HEK293 (cell line): Measurements from ENCODE around the gene C5orf47.

Experiments
- CTCF ChIA-PET: fragments of 350-600 bp; formaldehyde crosslinking; extraction: SDS; loops from one replicate; lab custom pipeline; 2021; ENCODE audit warnings: antibody characterized with exemption; lab: Yijun Ruan, JAX
- POLR2A ChIA-PET: fragments of 300-600 bp; formaldehyde crosslinking; extraction: SDS; loops from one replicate; lab custom pipeline; 2020; ENCODE audit warnings: antibody characterized with exemption, inconsistent platforms; lab: Yijun Ruan, JAX
- H3K27ac ChIP-seq: fragments of 200-500 bp; sonication (Bioruptor generic); 2 replicates; pipeline ENCODE4 v1.5.1; 2014; ENCODE audit warnings: low read depth, low read length, control low read depth, inconsistent platforms; ENCODE audit errors: extremely low read depth
- H3K36me3 ChIP-seq, 2 experiments: fragments of 200-500 bp in 1 of 2; sonication (Bioruptor generic) in 1 of 2; 1 replicate in 1 of 2; 2 replicates in 1 of 2; pipeline ENCODE4 v1.5.1; 2014 to 2017; ENCODE audit warnings: inconsistent platforms in 2 of 2, low read length in 2 of 2; ENCODE audit not compliant: control insufficient read depth in 2 of 2, insufficient read depth in 1 of 2
- H3K4me1 ChIP-seq: fragments of 200-500 bp; sonication (Bioruptor generic); 2 replicates; pipeline ENCODE4 v1.5.1; 2014; ENCODE audit warnings: mild to moderate bottlenecking, low read length, inconsistent platforms; ENCODE audit not compliant: control insufficient read depth, insufficient read depth
- H3K4me3 ChIP-seq: 2 replicates; pipeline ENCODE4 v1.5.1; 2011; ENCODE audit warnings: low read depth, mild to moderate bottlenecking, control low read depth, low read length, moderate library complexity
- H3K9me3 ChIP-seq: fragments of 200-500 bp; sonication (Bioruptor generic); 2 replicates; pipeline ENCODE4 v1.5.1; 2014; ENCODE audit warnings: low read depth, low read length, inconsistent platforms; ENCODE audit not compliant: control insufficient read depth, insufficient read depth
- FEZF1 ChIP-seq: fragments of 450-650 bp; formaldehyde crosslinking; IDR thresholded peaks from 2 replicates; pipeline ENCODE4 v1.5.1; 2016; ENCODE audit warnings: missing biosample characterization, missing genetic modification characterization
- GLI2 ChIP-seq: fragments of 450-650 bp; formaldehyde crosslinking; IDR thresholded peaks from 2 replicates; pipeline ENCODE4; 2017; ENCODE audit warnings: missing biosample characterization, missing genetic modification characterization, low read depth, borderline replicate concordance
- GLIS2 ChIP-seq: fragments of 450-650 bp; formaldehyde crosslinking; IDR thresholded peaks from 2 replicates; pipeline ENCODE4 v1.5.1; 2016; ENCODE audit warnings: missing biosample characterization, missing genetic modification characterization
- KLF1 ChIP-seq: fragments of 450-650 bp; formaldehyde crosslinking; IDR thresholded peaks from 2 replicates; pipeline ENCODE4 v1.5.1; 2016; ENCODE audit warnings: missing biosample characterization, missing genetic modification characterization
- ZBTB7A ChIP-seq: fragments of 450-650 bp; formaldehyde crosslinking; IDR thresholded peaks from 2 replicates; pipeline ENCODE4 v1.5.1; 2016; ENCODE audit warnings: low read depth, missing biosample characterization, missing genetic modification characterization
- ZNF202 ChIP-seq: fragments of 450-650 bp; formaldehyde crosslinking; IDR thresholded peaks from 2 replicates; pipeline ENCODE4 v1.5.1; 2016; ENCODE audit warnings: missing biosample characterization, missing genetic modification characterization, borderline replicate concordance
- ZNF211 ChIP-seq: fragments of 450-650 bp; formaldehyde crosslinking; IDR thresholded peaks from 2 replicates; pipeline ENCODE4 v1.5.1; 2016; ENCODE audit warnings: low read depth, missing biosample characterization, missing genetic modification characterization
- ZNF221 ChIP-seq: fragments of 450-650 bp; formaldehyde crosslinking; IDR thresholded peaks from 2 replicates; pipeline ENCODE4 v1.5.1; 2017; ENCODE audit warnings: missing biosample characterization, missing genetic modification characterization, borderline replicate concordance
- ZNF274 ChIP-seq, 2 experiments: fragments of 200-500 bp in 1 of 2; fragments of 450-650 bp in 1 of 2; sonication (Bioruptor generic) in 1 of 2; formaldehyde crosslinking in 1 of 2; IDR thresholded peaks; 2 replicates each; pipeline versions ENCODE4 v1.5.1 to v1.6.1; 2014 to 2016; ENCODE audit warnings: borderline replicate concordance in 1 of 2, inconsistent platforms in 1 of 2, low read length in 1 of 2, missing biosample characterization in 1 of 2, missing genetic modification characterization in 1 of 2
- ZNF311 ChIP-seq: fragments of 450-650 bp; formaldehyde crosslinking; IDR thresholded peaks from 2 replicates; pipeline ENCODE4 v1.5.1; 2017; ENCODE audit warnings: missing biosample characterization, missing genetic modification characterization, borderline replicate concordance
- ZNF391 ChIP-seq: fragments of 450-650 bp; formaldehyde crosslinking; IDR thresholded peaks from 2 replicates; pipeline ENCODE4 v1.5.1; 2016; ENCODE audit warnings: low read depth, missing biosample characterization, missing genetic modification characterization, borderline replicate concordance
- ZNF48 ChIP-seq: fragments of 450-650 bp; formaldehyde crosslinking; IDR thresholded peaks from 2 replicates; pipeline ENCODE4 v1.5.1; 2016; ENCODE audit warnings: missing biosample characterization, missing genetic modification characterization
- ZNF514 ChIP-seq: fragments of 450-650 bp; formaldehyde crosslinking; IDR thresholded peaks from 2 replicates; pipeline ENCODE4 v1.5.1; 2016; ENCODE audit warnings: missing biosample characterization, missing genetic modification characterization
- ZNF548 ChIP-seq: fragments of 450-650 bp; formaldehyde crosslinking; IDR thresholded peaks from 2 replicates; pipeline ENCODE4 v1.5.1; 2016; ENCODE audit warnings: missing biosample characterization, missing genetic modification characterization
- ZNF768 ChIP-seq: fragments of 450-650 bp; formaldehyde crosslinking; IDR thresholded peaks from 2 replicates; pipeline ENCODE4 v1.5.1; 2018; ENCODE audit warnings: missing biosample characterization, mild to moderate bottlenecking, missing genetic modification characterization
- ZNF777 ChIP-seq: fragments of 450-650 bp; formaldehyde crosslinking; IDR thresholded peaks from 2 replicates; pipeline ENCODE4 v1.5.1; 2017; ENCODE audit warnings: missing biosample characterization, missing genetic modification characterization, borderline replicate concordance
- ZSCAN16 ChIP-seq: fragments of 450-650 bp; formaldehyde crosslinking; IDR thresholded peaks from 2 replicates; pipeline ENCODE4 v1.5.1; 2016; ENCODE audit warnings: missing biosample characterization, missing genetic modification characterization
- TF ChIP-seq, protein P1 (sequence below): fragments of 450-650 bp; formaldehyde crosslinking; IDR thresholded peaks from 2 replicates; pipeline ENCODE4 v1.5.1; 2016; ENCODE audit warnings: missing biosample characterization, missing genetic modification characterization
- TF ChIP-seq, protein P2 (sequence below): fragments of 450-650 bp; formaldehyde crosslinking; IDR thresholded peaks from 2 replicates; pipeline ENCODE4 v1.5.1; 2016; ENCODE audit warnings: missing biosample characterization, missing genetic modification characterization
- TF ChIP-seq, protein P3 (sequence below): fragments of 450-650 bp; formaldehyde crosslinking; IDR thresholded peaks from 2 replicates; pipeline ENCODE4 v1.5.1; 2017; ENCODE audit warnings: missing biosample characterization, mild to moderate bottlenecking, missing genetic modification characterization, moderate library complexity
- TF ChIP-seq, protein P4 (sequence below): fragments of 450-650 bp; formaldehyde crosslinking; IDR thresholded peaks from 2 replicates; pipeline ENCODE4 v1.5.1; 2017; ENCODE audit warnings: missing biosample characterization, missing genetic modification characterization
- TF ChIP-seq, protein P5 (sequence below): fragments of 450-650 bp; formaldehyde crosslinking; IDR thresholded peaks from 2 replicates; pipeline ENCODE4 v1.5.1; 2016; ENCODE audit warnings: missing biosample characterization, missing genetic modification characterization

Gene C5orf47

DNA sequence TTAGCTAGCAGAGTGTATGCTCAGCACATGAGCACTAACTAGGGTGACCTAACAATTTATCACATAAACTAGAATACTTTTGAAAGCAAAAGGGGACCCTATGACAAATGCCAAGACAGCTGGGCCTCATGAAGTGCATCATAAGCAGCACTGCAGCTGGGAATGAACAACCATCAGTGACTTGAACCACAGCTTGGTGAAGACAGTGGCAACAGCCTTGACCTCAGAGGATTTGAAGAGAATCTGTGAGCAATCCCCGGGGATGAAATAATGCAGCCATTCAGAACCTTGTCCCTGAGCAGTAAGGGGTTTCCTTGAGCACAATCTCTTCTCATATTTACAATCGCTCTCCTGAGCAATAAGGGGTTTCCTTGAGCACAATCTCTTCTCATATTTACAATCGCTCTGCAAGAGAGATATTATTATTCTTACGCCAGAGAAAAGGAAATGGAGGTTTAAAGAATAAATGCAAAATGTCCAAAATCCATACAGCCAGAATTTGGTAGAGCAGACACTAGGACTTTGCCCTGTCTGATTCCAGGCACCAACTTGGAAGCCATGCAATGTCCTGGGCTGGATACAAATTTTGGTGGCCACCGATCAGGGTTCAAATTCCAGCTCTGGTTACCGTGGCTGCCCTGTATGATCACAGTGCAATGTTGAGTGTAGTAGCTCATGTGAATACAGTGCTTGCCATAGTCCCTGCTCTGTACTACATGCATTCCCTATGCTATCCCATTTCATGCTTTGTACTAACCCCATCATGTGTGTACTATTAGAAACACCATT is 55.7 kb downstream of the C5orf47 start:
- H3K27ac ChIP-seq, result no peak overlapping the region
- ChIA-PET POLR2A (interaction anchor here (0.9 to 1.3 kb wide), 2 partner anchors 267 to 273 kb away, joined by 4 to 5 read pairs; no protein-coding TSS in a partner anchor), CTCF (interaction anchor here (0.5 to 5.4 kb wide), 17 partner anchors 11 to 1751 kb away, joined by 3 to 113 read pairs (median 4); no protein-coding TSS in a partner anchor)
- no peaks in the 10 kb centered on the region for H3K9me3 ChIP-seq
- H3K4me3 ChIP-seq, result no peak overlapping the region
- no peaks in the 10 kb centered on the region for H3K36me3 ChIP-seq
- H3K4me1 ChIP-seq, result no peaks in the 10 kb centered on the region
- TF ChIP-seq FEZF1 (tag by site-specific recombination) (no peak), GLIS2 (tag by site-specific recombination) (no peak), ZNF211 (no peak), ZNF514 (tag by site-specific recombination) (no peak)

DNA sequence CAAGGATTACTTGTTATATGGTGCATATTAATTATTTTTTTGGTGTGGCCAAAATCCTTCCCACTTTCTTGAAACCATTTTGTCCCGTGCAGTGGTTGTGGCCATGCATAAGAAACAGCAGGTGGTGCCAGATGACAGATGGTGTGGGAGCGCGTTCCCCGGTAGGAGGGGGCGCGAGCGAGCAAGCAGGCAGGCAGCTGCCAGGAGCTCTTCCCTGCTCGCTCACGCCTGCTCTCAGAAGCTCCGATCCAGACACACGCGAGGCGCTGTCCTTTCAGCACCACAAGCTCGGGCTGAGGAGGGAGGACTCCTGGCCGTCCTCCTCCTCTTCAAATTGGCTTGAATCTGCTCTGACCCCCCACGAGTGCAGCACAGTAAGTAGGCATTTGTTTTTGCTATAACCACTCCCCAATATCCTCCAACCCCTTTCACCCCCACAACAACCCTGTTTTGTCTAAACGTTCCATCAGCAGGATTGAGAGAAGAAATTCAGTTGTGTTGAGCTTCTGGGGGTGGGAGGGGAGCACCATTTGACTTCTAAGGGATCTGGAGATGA is 56.6 kb downstream of the C5orf47 start, which contains the start of gene NSG2:
Gene NSG2 (plus strand): TSS at position 237 of the 556 bp plus-strand sequence. CDS start 1,050 bp downstream, outside the sequence.
- H3K27ac ChIP-seq, result no peak within 1 kb of the TSS
- no peaks in the 10 kb centered on the region for H3K9me3 ChIP-seq
- no peaks in the 10 kb centered on the region for H3K4me1 ChIP-seq
- CTCF ChIA-PET, result interaction anchor here (0.5 to 5.4 kb wide), 41 partner anchors 8 to 1421 kb away, joined by 3 to 113 read pairs (median 4); no protein-coding TSS in a partner anchor
- no peak within 1 kb of the TSS for H3K4me3 ChIP-seq
- POLR2A ChIA-PET, result interaction anchor here (0.7 to 1.3 kb wide), 3 partner anchors 266 to 320 kb away, joined by 3 to 5 read pairs (median 4); no protein-coding TSS in a partner anchor
- H3K36me3 ChIP-seq, result no peaks in the 10 kb centered on the region
- TF ChIP-seq, protein P1, sequence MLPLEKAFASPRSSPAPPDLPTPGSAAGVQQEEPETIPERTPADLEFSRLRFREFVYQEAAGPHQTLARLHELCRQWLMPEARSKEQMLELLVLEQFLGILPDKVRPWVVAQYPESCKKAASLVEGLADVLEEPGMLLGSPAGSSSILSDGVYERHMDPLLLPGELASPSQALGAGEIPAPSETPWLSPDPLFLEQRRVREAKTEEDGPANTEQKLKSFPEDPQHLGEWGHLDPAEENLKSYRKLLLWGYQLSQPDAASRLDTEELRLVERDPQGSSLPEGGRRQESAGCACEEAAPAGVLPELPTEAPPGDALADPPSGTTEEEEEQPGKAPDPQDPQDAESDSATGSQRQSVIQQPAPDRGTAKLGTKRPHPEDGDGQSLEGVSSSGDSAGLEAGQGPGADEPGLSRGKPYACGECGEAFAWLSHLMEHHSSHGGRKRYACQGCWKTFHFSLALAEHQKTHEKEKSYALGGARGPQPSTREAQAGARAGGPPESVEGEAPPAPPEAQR (tag by site-specific recombination), result no peak
- TF ChIP-seq, protein P2, sequence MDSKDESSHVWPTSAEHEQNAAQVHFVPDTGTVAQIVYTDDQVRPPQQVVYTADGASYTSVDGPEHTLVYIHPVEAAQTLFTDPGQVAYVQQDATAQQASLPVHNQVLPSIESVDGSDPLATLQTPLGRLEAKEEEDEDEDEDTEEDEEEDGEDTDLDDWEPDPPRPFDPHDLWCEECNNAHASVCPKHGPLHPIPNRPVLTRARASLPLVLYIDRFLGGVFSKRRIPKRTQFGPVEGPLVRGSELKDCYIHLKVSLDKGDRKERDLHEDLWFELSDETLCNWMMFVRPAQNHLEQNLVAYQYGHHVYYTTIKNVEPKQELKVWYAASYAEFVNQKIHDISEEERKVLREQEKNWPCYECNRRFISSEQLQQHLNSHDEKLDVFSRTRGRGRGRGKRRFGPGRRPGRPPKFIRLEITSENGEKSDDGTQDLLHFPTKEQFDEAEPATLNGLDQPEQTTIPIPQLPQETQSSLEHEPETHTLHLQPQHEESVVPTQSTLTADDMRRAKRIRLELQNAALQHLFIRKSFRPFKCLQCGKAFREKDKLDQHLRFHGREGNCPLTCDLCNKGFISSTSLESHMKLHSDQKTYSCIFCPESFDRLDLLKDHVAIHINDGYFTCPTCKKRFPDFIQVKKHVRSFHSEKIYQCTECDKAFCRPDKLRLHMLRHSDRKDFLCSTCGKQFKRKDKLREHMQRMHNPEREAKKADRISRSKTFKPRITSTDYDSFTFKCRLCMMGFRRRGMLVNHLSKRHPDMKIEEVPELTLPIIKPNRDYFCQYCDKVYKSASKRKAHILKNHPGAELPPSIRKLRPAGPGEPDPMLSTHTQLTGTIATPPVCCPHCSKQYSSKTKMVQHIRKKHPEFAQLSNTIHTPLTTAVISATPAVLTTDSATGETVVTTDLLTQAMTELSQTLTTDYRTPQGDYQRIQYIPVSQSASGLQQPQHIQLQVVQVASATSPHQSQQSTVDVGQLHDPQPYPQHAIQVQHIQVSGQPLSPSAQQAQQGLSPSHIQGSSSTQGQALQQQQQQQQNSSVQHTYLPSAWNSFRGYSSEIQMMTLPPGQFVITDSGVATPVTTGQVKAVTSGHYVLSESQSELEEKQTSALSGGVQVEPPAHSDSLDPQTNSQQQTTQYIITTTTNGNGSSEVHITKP (tag by site-specific recombination), result 0 out of 2 replicates have a peak, but pooled peaks have one; percentile 24
- TF ChIP-seq ZSCAN16 (tag by site-specific recombination) (no peak), ZNF514 (tag by site-specific recombination) (no peak), ZNF202 (tag by site-specific recombination) (no peak), KLF1 (tag by site-specific recombination) (no peak), ZNF777 (tag by site-specific recombination) (no peak), ZNF221 (no peak), ZNF391 (no peak), ZNF311 (tag by site-specific recombination) (no peak), ZNF48 (tag by site-specific recombination) (no peak), ZNF548 (tag by site-specific recombination) (no peak), ZBTB7A (tag by site-specific recombination) (no peak), ZNF274 (IDR thresholded peaks at IDR 0.05; ENCODE audit: low read length) (no peak), ZNF274 (tag by site-specific recombination; IDR thresholded peaks at IDR 0.05; ENCODE audit: borderline replicate concordance) (no peak), ZNF768 (tag by site-specific recombination) (no peak), GLI2 (tag by site-specific recombination) (no peak)
- TF ChIP-seq, protein P3, sequence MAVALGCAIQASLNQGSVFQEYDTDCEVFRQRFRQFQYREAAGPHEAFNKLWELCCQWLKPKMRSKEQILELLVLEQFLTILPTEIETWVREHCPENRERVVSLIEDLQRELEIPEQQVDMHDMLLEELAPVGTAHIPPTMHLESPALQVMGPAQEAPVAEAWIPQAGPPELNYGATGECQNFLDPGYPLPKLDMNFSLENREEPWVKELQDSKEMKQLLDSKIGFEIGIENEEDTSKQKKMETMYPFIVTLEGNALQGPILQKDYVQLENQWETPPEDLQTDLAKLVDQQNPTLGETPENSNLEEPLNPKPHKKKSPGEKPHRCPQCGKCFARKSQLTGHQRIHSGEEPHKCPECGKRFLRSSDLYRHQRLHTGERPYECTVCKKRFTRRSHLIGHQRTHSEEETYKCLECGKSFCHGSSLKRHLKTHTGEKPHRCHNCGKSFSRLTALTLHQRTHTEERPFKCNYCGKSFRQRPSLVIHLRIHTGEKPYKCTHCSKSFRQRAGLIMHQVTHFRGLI, result no peak
- TF ChIP-seq, protein P4, sequence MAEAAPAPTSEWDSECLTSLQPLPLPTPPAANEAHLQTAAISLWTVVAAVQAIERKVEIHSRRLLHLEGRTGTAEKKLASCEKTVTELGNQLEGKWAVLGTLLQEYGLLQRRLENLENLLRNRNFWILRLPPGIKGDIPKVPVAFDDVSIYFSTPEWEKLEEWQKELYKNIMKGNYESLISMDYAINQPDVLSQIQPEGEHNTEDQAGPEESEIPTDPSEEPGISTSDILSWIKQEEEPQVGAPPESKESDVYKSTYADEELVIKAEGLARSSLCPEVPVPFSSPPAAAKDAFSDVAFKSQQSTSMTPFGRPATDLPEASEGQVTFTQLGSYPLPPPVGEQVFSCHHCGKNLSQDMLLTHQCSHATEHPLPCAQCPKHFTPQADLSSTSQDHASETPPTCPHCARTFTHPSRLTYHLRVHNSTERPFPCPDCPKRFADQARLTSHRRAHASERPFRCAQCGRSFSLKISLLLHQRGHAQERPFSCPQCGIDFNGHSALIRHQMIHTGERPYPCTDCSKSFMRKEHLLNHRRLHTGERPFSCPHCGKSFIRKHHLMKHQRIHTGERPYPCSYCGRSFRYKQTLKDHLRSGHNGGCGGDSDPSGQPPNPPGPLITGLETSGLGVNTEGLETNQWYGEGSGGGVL (tag by site-specific recombination), result no peak
- TF ChIP-seq, protein P5, sequence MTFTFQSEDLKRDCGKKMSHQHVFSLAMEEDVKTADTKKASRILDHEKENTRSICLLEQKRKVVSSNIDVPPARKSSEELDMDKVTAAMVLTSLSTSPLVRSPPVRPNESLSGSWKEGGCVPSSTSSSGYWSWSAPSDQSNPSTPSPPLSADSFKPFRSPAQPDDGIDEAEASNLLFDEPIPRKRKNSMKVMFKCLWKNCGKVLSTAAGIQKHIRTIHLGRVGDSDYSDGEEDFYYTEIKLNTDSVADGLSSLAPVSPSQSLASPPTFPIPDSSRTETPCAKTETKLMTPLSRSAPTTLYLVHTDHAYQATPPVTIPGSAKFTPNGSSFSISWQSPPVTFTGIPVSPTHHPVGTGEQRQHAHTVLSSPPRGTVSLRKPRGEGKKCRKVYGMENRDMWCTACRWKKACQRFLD (tag by site-specific recombination), result no peak
